ENCODE data around the gene FAM204A.

Gene FAM204A

GRCh38 chr10:118330295-118331076 lies 11.6 kb downstream of the FAM204A start:
- DNase-seq = no peak

GRCh38 chr10:118324140-118324539 lies 18.0 kb downstream of the FAM204A start:
- no peak for DNase-seq

- no peak for DNase-seq
Measured at GRCh38 chr10:118321724-118322575, 20.2 kb downstream of the FAM204A start.

- no peak for DNase-seq
Measured at GRCh38 chr10:118315629-118316028, 26.5 kb downstream of the FAM204A start.

GRCh38 chr10:118314882-118315281 lies 27.2 kb downstream of the FAM204A start:
- DNase-seq = no peak

GRCh38 chr10:118311505-118311904 lies 30.6 kb downstream of the FAM204A start:
- DNase-seq = no peak

GRCh38 chr10:118310822-118311221 lies 31.3 kb downstream of the FAM204A start:
- DNase-seq = no peak

- no peak for DNase-seq
Measured at GRCh38 chr10:118309911-118310310, 32.2 kb downstream of the FAM204A start.

GRCh38 chr10:118308664-118309063 lies 33.5 kb downstream of the FAM204A start:
- no peak for DNase-seq

- no peak for DNase-seq
Measured at GRCh38 chr10:118307859-118308258, 34.3 kb downstream of the FAM204A start.

- no peak for DNase-seq
Measured at GRCh38 chr10:118307220-118307619, 34.9 kb downstream of the FAM204A start.

- DNase-seq = no peak
Measured at GRCh38 chr10:118305730-118306129, 36.4 kb downstream of the FAM204A start.

GRCh38 chr10:118304521-118304920 lies 37.6 kb downstream of the FAM204A start:
- DNase-seq = no peak

GRCh38 chr10:118301211-118301610 lies 40.9 kb downstream of the FAM204A start:
- no peak for DNase-seq

GRCh38 chr10:118300320-118300719 lies 41.8 kb downstream of the FAM204A start:
- DNase-seq = no peak

- DNase-seq = no peak
Measured at GRCh38 chr10:118298787-118299186, 43.3 kb downstream of the FAM204A start.

GRCh38 chr10:118291122-118291521 lies 51.0 kb downstream of the FAM204A start:
- DNase-seq = no peak

GRCh38 chr10:118290471-118290995 lies 51.6 kb downstream of the FAM204A start:
- no peak for DNase-seq

- DNase-seq = no peak
Measured at GRCh38 chr10:118287076-118287806, 54.9 kb downstream of the FAM204A start.

- no peak for DNase-seq
Measured at GRCh38 chr10:118286051-118286838, 55.9 kb downstream of the FAM204A start.

- no peak for DNase-seq
Measured at GRCh38 chr10:118282670-118283069, 59.5 kb downstream of the FAM204A start.

GRCh38 chr10:118278649-118279048 lies 63.5 kb downstream of the FAM204A start:
- no peak for DNase-seq

Data from 8988T (cell line).